ENCODE data around the gene LAMA1. TPM values are rescaled to one million over a fixed set of nuclear protein-coding genes. Genes with fewer than 3 reads are reported as not detected.
"Not testable (repeated sequence)": the region's sequence is repeated elsewhere in the genome, so short reads cannot be mapped to it uniquely, and the experiment has no call there.

LAMA1 gene
- total RNA-seq, 2 experiments from 2014 or later = not detected

DNA sequence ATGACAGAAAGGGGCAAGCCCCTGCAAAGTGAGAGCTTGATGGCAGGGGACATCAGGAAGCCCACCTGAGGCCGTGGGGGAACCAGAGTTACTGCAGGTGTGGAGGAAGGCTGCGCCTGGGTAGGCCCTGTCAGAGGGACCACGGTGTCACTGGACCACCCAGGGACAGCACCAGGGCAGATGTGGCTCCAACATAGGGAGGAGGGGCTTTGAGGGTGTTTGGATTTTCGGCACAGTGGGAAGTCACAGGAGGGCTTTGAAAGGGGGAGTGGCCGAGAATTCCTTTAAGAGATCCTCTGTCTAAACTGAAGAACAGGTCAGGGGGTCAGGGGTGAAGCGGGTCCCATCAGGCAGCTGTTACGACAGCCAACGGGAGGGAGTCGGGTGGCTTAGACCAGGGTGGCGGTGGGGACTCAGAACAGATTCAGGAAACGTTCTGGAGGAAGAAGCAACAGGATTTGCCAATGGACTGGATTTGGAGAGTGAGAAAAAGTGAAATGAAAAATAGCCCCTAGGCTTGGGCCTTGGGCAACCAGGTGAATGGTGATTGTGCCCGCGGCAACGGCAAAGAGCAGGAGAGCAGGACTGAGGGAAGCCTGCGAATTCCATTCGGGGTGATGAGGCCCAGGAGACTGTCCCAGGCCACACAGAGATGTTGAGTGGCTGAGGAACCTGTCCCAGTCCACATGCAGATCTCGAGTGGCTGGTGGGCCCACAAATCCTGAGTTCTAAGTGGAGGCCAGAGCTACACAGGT lies 166.1 kb downstream of the LAMA1 start:
- Mint-ChIP-seq H3K4me3 (no peak overlapping the region), H3K9me3 (no peaks in the 10 kb centered on the region), H3K4me1 (no peaks in the 10 kb centered on the region), H3K36me3 (no peaks in the 10 kb centered on the region), H3K27me3 (no peaks in the 10 kb centered on the region), H3K27ac (no peak overlapping the region)
- POLR2A ChIA-PET = no interaction called here
- DNase-seq (no peak), ATAC-seq (ENCODE audit: low read depth) (no peak)

- POLR2A ChIA-PET = no interaction called here
- DNase-seq (no peak), ATAC-seq (ENCODE audit: low read depth) (no peak)
- Mint-ChIP-seq H3K27ac (no peak overlapping the region), H3K9me3 (no peaks in the 10 kb centered on the region), H3K36me3 (no peaks in the 10 kb centered on the region), H3K4me3 (no peak overlapping the region), H3K27me3 (no peaks in the 10 kb centered on the region), H3K4me1 (no peaks in the 10 kb centered on the region)
Measured at GRCh38 chr18:6950641-6951040, 167.0 kb downstream of the LAMA1 start.

DNA sequence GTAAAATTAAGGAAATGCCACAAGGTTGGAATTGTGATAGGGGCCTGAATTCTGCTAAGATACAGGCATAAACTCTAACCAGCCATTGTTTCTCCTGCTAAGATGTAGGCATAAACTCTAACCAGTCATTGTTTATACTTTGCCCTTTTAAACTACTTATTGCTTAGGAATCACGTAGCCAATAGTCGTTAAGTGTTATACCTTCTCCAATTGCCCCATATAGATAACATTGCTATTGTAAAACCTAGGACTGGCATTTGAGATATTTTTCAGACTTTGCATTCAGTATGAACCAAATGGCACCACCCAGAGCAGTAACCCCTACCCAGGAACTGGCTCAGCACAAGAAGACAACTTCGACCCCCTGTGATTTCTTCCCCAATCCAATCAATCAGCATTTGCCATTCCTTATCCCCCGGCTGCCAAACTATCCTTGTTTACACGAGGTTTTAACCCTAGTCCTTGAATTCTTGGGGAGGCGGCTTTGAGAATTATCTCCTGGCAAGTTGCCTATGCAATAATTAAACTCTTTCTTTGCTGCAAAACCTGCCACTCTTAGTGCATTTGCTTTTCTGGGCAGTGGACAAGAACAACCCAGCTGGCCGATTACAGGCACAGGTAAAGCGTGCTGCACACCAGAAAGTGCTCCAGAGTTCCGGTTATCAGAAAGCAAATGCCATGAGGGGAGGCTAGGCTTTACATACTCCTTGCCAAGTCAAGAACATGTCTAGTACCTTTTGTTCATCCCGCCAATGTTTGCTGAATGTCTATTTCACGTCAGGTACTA lies 167.6 kb downstream of the LAMA1 start:
- H3K36me3 Mint-ChIP-seq = no peaks in the 10 kb centered on the region
- no peak for DNase-seq
- H3K4me3 Mint-ChIP-seq = no peak overlapping the region
- POLR2A ChIA-PET = no interaction called here
- no peak for ATAC-seq (ENCODE audit: low read depth)
- H3K27ac Mint-ChIP-seq = no peak overlapping the region
- no peaks in the 10 kb centered on the region for H3K27me3 Mint-ChIP-seq
- no peaks in the 10 kb centered on the region for H3K9me3 Mint-ChIP-seq
- no peaks in the 10 kb centered on the region for H3K4me1 Mint-ChIP-seq

GRCh38 chr18:6948281-6949055 lies 169.1 kb downstream of the LAMA1 start:
- DNase-seq (no peak), ATAC-seq (ENCODE audit: low read depth) (no peak)
- H3K4me3 Mint-ChIP-seq = no peak overlapping the region
- POLR2A ChIA-PET = no interaction called here
- H3K27ac Mint-ChIP-seq = no peak overlapping the region
- no peaks in the 10 kb centered on the region for H3K4me1 Mint-ChIP-seq
- no peaks in the 10 kb centered on the region for H3K27me3 Mint-ChIP-seq
- peaks cover 3% of the 10 kb centered on the region for H3K9me3 Mint-ChIP-seq
- H3K36me3 Mint-ChIP-seq = no peaks in the 10 kb centered on the region

DNA sequence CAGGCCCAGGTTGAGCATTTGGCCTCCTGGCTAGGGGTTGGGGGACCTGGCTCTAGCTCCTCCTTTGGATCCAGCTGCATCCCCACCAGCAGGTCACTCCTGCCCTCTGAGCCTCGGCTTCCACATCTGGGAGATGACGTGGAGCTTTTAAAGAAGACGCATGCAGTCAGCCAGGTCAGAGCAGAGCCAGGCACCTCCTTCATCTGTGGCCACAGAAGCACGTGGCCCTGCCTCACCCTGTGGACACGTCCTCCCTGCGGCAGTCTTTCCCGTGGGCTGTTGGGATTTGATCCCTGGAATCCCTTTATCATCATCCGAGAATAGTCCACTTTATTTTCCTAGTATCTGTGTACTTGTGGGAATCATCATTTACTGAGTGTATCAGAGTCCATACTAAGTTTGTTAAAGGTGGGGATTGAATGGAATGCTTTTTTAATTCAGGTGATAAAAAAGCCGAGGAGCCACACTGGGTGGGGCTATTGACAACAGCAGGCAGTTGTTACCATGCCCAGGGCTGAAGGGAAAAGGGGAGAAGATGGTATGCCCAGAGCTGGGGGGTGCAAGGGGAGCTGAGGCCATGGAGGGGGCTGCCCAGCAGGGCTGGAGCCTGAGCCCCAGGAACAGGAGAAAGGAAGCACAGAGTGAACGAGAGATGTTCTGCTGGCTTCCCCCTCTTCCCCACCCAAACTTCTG lies 170.1 kb downstream of the LAMA1 start:
- Mint-ChIP-seq H3K4me3 (no peak overlapping the region), H3K9me3 (peaks cover 3% of the 10 kb centered on the region), H3K27me3 (no peaks in the 10 kb centered on the region), H3K27ac (no peak overlapping the region), H3K36me3 (no peaks in the 10 kb centered on the region), H3K4me1 (no peaks in the 10 kb centered on the region)
- DNase-seq (no peak), ATAC-seq (ENCODE audit: low read depth) (no peak)
- POLR2A ChIA-PET = no interaction called here

DNA sequence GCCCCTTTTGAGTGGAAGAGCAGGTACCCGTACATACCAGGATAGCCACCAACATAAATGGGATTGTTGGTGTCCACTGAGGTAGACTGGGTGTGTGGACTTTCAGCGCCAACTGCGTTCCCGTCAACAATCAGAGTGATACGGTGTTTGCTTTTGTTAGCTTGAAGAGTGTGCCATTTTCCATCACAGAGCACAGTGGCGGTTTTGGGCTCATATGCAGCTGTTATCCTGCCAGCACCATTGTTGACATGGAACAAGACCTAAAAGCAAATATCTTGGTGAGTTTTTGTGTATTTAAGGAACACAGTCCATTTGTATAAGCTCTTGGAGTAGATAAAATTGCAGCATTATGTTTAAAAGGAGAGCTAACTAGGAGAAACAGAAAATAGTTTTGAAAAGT lies 174.5 kb downstream of the LAMA1 start:
- H3K4me3 Mint-ChIP-seq = no peak overlapping the region
- POLR2A ChIA-PET = no interaction called here
- DNase-seq (no peak), ATAC-seq (ENCODE audit: low read depth) (no peak)
- H3K4me1 Mint-ChIP-seq = no peaks in the 10 kb centered on the region
- no peak overlapping the region for H3K27ac Mint-ChIP-seq
- H3K9me3 Mint-ChIP-seq = peaks cover 4% of the 10 kb centered on the region
- H3K36me3 Mint-ChIP-seq = no peaks in the 10 kb centered on the region
- no peaks in the 10 kb centered on the region for H3K27me3 Mint-ChIP-seq

- Mint-ChIP-seq H3K36me3 (no peaks in the 10 kb centered on the region), H3K27me3 (peaks cover 2% of the 10 kb centered on the region), H3K9me3 (peaks cover 4% of the 10 kb centered on the region), H3K4me1 (no peaks in the 10 kb centered on the region), H3K27ac (no peak overlapping the region), H3K4me3 (no peak overlapping the region)
- DNase-seq (no peak), ATAC-seq (ENCODE audit: low read depth) (no peak)
- POLR2A ChIA-PET = no interaction called here
Measured at GRCh38 chr18:6942742-6943141, 174.9 kb downstream of the LAMA1 start.

DNA sequence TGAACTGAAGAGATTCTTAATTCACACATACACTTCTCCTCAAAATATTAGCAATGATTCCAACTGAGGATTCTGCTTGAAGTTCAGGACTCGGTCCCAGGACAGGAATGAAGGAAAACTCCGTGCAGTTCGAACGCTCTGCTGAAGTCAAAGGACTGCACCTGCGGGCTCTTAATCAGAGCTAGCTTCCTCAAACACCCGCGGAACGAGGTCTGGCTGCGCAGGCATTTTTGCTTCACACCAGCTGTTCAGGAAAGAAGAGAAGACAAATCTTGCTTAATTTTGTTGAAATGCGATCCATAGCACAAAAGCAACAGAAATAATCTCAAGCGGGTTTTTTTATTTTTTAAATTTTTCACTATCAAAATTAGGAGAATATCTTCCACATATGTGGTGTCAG lies 175.6 kb downstream of the LAMA1 start:
- H3K27me3 Mint-ChIP-seq = peaks cover 3% of the 10 kb centered on the region
- H3K27ac Mint-ChIP-seq = no peak overlapping the region
- H3K4me1 Mint-ChIP-seq = no peaks in the 10 kb centered on the region
- POLR2A ChIA-PET = no interaction called here
- no peak for DNase-seq
- H3K9me3 Mint-ChIP-seq = peaks cover 4% of the 10 kb centered on the region
- no peak for ATAC-seq (ENCODE audit: low read depth)
- H3K36me3 Mint-ChIP-seq = no peaks in the 10 kb centered on the region
- H3K4me3 Mint-ChIP-seq = no peak overlapping the region

DNA sequence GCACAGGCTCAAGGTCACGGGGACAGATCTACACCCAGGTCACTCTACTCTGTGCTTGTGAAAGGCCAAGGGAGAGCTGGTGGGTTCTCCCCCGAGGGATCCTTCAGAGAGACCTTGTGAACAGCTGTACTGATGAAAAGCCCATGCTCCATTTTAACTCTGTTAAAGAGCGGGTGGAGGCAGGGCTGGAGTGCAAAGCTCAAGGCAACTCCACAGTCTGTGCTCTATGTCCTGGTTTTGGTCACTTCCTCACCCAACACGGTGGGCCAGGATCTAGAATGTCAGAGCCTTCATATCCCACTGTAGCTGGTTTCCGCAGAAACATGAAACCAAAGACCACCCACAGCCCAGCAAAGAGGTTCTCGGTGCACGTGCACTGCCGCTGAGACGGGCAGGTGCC lies 177.1 kb downstream of the LAMA1 start:
- no peak overlapping the region for H3K27ac Mint-ChIP-seq
- H3K36me3 Mint-ChIP-seq = no peaks in the 10 kb centered on the region
- ATAC-seq (ENCODE audit: low read depth) (no peak), DNase-seq (no peak)
- no peak overlapping the region for H3K4me3 Mint-ChIP-seq
- no peaks in the 10 kb centered on the region for H3K4me1 Mint-ChIP-seq
- peaks cover 4% of the 10 kb centered on the region for H3K9me3 Mint-ChIP-seq
- H3K27me3 Mint-ChIP-seq = peaks cover 3% of the 10 kb centered on the region
- POLR2A ChIA-PET = no interaction called here

- DNase-seq = no peak
- Mint-ChIP-seq H3K27me3 (peaks cover 3% of the 10 kb centered on the region), H3K4me1 (no peaks in the 10 kb centered on the region), H3K27ac (no peak overlapping the region), H3K36me3 (no peaks in the 10 kb centered on the region), H3K4me3 (no peak overlapping the region), H3K9me3 (peaks cover 4% of the 10 kb centered on the region)
- POLR2A ChIA-PET = no interaction called here
- no peak for ATAC-seq (ENCODE audit: low read depth)
Measured at GRCh38 chr18:6939972-6940371, 177.6 kb downstream of the LAMA1 start.

DNA sequence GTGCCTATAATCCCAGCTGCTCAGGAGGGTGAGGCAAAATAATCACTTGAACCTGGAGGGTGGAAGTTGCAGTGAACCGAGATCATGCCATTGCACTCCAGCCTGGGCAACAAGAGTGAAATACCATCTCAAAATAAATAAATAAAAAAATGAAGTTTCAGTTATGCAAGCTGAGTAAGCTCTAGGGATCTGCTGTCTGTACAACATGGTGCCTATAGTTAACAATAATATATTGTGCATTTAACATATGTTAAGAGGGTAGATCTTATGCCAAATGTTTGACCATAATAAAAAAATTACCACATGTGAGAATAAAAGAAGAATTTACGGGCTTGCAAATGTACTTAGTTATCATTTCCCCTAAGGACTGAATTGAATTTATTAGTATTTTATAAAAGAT lies 179.2 kb downstream of the LAMA1 start:
- H3K27ac Mint-ChIP-seq; H3K4me1 Mint-ChIP-seq; POLR2A ChIA-PET; ATAC-seq (ENCODE audit: low read depth); H3K9me3 Mint-ChIP-seq; DNase-seq; H3K4me3 Mint-ChIP-seq; H3K36me3 Mint-ChIP-seq; H3K27me3 Mint-ChIP-seq: not testable (repeated sequence)

GRCh38 chr18:6938003-6938402 lies 179.6 kb downstream of the LAMA1 start:
- no peak for ATAC-seq (ENCODE audit: low read depth)
- Mint-ChIP-seq H3K9me3 (peaks cover 2% of the 10 kb centered on the region), H3K4me1 (no peaks in the 10 kb centered on the region), H3K4me3 (no peak overlapping the region), H3K27me3 (peaks cover 3% of the 10 kb centered on the region), H3K36me3 (no peaks in the 10 kb centered on the region), H3K27ac (no peak overlapping the region)
- POLR2A ChIA-PET = no interaction called here
- no peak for DNase-seq

GRCh38 chr18:6934859-6935258 lies 182.7 kb downstream of the LAMA1 start:
- DNase-seq = no peak
- no peak overlapping the region for H3K4me3 Mint-ChIP-seq
- H3K9me3 Mint-ChIP-seq = peaks cover 3% of the 10 kb centered on the region
- H3K27ac Mint-ChIP-seq = no peak overlapping the region
- no peak for ATAC-seq (ENCODE audit: low read depth)
- H3K36me3 Mint-ChIP-seq = no peaks in the 10 kb centered on the region
- POLR2A ChIA-PET = no interaction called here
- H3K27me3 Mint-ChIP-seq = peaks cover 3% of the 10 kb centered on the region
- no peaks in the 10 kb centered on the region for H3K4me1 Mint-ChIP-seq
